Peyer's patch (tissue), 4 donors: ENCODE results near the gene RCC2.

Experiments used
- POLR2A ChIP-seq, 2 donors: fragments of 450-650 bp; IDR thresholded peaks; one replicate each; pipeline ENCODE4 v1.5.1; 2017; ENCODE audit warnings: antibody characterized with exemption in 2 of 2, mild to moderate bottlenecking in 2 of 2, moderate library complexity in 2 of 2
- TF ChIP-seq, protein P1 (sequence below), 6 experiments: fragments of 450-650 bp in 4 of 6; fragments of 200-600 bp in 2 of 6; sonication (generic) in 1 of 6; IDR thresholded peaks; one replicate each; pipeline ENCODE4 v1.5.1; 2017 to 2019; ENCODE audit warnings: antibody characterized with exemption in 6 of 6, mild to moderate bottlenecking in 3 of 6, moderate library complexity in 1 of 6

- TF ChIP-seq, protein P1, sequence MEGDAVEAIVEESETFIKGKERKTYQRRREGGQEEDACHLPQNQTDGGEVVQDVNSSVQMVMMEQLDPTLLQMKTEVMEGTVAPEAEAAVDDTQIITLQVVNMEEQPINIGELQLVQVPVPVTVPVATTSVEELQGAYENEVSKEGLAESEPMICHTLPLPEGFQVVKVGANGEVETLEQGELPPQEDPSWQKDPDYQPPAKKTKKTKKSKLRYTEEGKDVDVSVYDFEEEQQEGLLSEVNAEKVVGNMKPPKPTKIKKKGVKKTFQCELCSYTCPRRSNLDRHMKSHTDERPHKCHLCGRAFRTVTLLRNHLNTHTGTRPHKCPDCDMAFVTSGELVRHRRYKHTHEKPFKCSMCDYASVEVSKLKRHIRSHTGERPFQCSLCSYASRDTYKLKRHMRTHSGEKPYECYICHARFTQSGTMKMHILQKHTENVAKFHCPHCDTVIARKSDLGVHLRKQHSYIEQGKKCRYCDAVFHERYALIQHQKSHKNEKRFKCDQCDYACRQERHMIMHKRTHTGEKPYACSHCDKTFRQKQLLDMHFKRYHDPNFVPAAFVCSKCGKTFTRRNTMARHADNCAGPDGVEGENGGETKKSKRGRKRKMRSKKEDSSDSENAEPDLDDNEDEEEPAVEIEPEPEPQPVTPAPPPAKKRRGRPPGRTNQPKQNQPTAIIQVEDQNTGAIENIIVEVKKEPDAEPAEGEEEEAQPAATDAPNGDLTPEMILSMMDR (IDR thresholded peaks at IDR 0.05), result no peak
- TF ChIP-seq POLR2A (IDR thresholded peaks at IDR 0.05), result no peak
Measured at GRCh38 chr1:17466359-17466758, 26.9 kb upstream of the RCC2 start.
